WTC11 (cell line): Measurements from ENCODE around the gene CEP85.
"Not testable (repeated sequence)": the region's sequence is repeated elsewhere in the genome, so short reads cannot be mapped to it uniquely, and the experiment has no call there.

ENCODE experiments used
- ATF1 ChIP-seq: sonication (generic); formaldehyde crosslinking; IDR thresholded peaks from 2 replicates; pipeline ENCODE4 v1.8.1; 2023; ENCODE audit warnings: mild to moderate bottlenecking, moderate library complexity, missing genetic modification reagents
- ATF3 ChIP-seq: sonication (generic); formaldehyde crosslinking; conservative IDR thresholded peaks from 2 replicates; pipeline ENCODE4 v1.8.1; 2022; ENCODE audit warnings: mild to moderate bottlenecking, missing genetic modification reagents
- MXD4 ChIP-seq: fragments of 250-450 bp; sonication (Bioruptor Pico); IDR thresholded peaks from 2 replicates; pipeline ENCODE4 v1.8.0; 2021; ENCODE audit warnings: mild to moderate bottlenecking, moderate library complexity, borderline replicate concordance
- OVOL2 ChIP-seq: fragments of 250-450 bp; sonication (Bioruptor Pico); IDR thresholded peaks from 2 replicates; pipeline ENCODE4 v1.9.0; 2021; ENCODE audit warnings: mild to moderate bottlenecking, borderline replicate concordance
- PRDM15 ChIP-seq: sonication (generic); formaldehyde crosslinking; IDR thresholded peaks from 2 replicates; pipeline ENCODE4 v1.8.0; 2022; ENCODE audit warnings: missing genetic modification reagents
- PRRX2 ChIP-seq: fragments of 250-450 bp; sonication (Bioruptor Pico); IDR thresholded peaks from 2 replicates; pipeline ENCODE4 v1.8.0; 2021; ENCODE audit warnings: mild to moderate bottlenecking
- SMAD4 ChIP-seq: sonication (generic); formaldehyde crosslinking; IDR thresholded peaks from 2 replicates; pipeline ENCODE4 v1.8.0; 2022; ENCODE audit warnings: mild to moderate bottlenecking, missing genetic modification reagents
- TEAD4 ChIP-seq: sonication (generic); formaldehyde crosslinking; IDR thresholded peaks from 2 replicates; pipeline ENCODE4 v1.8.0; 2022; ENCODE audit warnings: mild to moderate bottlenecking, missing genetic modification reagents
- ZNF121 ChIP-seq: sonication (generic); formaldehyde crosslinking; IDR thresholded peaks from 2 replicates; pipeline ENCODE4 v1.8.0; 2023; ENCODE audit warnings: missing genetic modification reagents
- ZNF263 ChIP-seq: sonication (generic); formaldehyde crosslinking; IDR thresholded peaks from 2 replicates; pipeline ENCODE4 v1.8.1; 2022; ENCODE audit warnings: low read depth, mild to moderate bottlenecking, moderate library complexity, missing genetic modification reagents
- TF ChIP-seq, protein P1 (sequence below): fragments of 200-600 bp; IDR thresholded peaks from 2 replicates; pipeline ENCODE4 v1.8.0; 2022; ENCODE audit warnings: antibody characterized with exemption
- TF ChIP-seq, protein P2 (sequence below): sonication (generic); formaldehyde crosslinking; IDR thresholded peaks from 2 replicates; pipeline ENCODE4 v1.8.1; 2022; ENCODE audit warnings: low read depth, mild to moderate bottlenecking, moderate library complexity, missing genetic modification reagents, borderline replicate concordance
- TF ChIP-seq, protein P3 (sequence below): sonication (generic); formaldehyde crosslinking; conservative IDR thresholded peaks from 2 replicates; pipeline ENCODE4 v1.8.1; 2023; ENCODE audit warnings: mild to moderate bottlenecking, low read depth, missing genetic modification reagents, moderate library complexity
- TF ChIP-seq, protein P4 (sequence below): sonication (generic); formaldehyde crosslinking; IDR thresholded peaks from 2 replicates; pipeline ENCODE4 v1.8.0; 2023; ENCODE audit warnings: missing genetic modification reagents

- TF ChIP-seq, protein P1, sequence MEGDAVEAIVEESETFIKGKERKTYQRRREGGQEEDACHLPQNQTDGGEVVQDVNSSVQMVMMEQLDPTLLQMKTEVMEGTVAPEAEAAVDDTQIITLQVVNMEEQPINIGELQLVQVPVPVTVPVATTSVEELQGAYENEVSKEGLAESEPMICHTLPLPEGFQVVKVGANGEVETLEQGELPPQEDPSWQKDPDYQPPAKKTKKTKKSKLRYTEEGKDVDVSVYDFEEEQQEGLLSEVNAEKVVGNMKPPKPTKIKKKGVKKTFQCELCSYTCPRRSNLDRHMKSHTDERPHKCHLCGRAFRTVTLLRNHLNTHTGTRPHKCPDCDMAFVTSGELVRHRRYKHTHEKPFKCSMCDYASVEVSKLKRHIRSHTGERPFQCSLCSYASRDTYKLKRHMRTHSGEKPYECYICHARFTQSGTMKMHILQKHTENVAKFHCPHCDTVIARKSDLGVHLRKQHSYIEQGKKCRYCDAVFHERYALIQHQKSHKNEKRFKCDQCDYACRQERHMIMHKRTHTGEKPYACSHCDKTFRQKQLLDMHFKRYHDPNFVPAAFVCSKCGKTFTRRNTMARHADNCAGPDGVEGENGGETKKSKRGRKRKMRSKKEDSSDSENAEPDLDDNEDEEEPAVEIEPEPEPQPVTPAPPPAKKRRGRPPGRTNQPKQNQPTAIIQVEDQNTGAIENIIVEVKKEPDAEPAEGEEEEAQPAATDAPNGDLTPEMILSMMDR = not testable (repeated sequence)
- not testable (repeated sequence) for TF ChIP-seq ATF1; MXD4 (CRISPR knock-in tag); PRDM15 (CRISPR knock-in tag); PRRX2 (CRISPR knock-in tag); TEAD4 (CRISPR knock-in tag); OVOL2; SMAD4 (CRISPR knock-in tag); ZNF263; ATF3 (CRISPR knock-in tag); ZNF121 (CRISPR knock-in tag)
- TF ChIP-seq, protein P2, sequence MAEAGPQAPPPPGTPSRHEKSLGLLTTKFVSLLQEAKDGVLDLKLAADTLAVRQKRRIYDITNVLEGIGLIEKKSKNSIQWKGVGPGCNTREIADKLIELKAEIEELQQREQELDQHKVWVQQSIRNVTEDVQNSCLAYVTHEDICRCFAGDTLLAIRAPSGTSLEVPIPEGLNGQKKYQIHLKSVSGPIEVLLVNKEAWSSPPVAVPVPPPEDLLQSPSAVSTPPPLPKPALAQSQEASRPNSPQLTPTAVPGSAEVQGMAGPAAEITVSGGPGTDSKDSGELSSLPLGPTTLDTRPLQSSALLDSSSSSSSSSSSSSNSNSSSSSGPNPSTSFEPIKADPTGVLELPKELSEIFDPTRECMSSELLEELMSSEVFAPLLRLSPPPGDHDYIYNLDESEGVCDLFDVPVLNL (CRISPR knock-in tag) = not testable (repeated sequence)
- TF ChIP-seq, protein P3, sequence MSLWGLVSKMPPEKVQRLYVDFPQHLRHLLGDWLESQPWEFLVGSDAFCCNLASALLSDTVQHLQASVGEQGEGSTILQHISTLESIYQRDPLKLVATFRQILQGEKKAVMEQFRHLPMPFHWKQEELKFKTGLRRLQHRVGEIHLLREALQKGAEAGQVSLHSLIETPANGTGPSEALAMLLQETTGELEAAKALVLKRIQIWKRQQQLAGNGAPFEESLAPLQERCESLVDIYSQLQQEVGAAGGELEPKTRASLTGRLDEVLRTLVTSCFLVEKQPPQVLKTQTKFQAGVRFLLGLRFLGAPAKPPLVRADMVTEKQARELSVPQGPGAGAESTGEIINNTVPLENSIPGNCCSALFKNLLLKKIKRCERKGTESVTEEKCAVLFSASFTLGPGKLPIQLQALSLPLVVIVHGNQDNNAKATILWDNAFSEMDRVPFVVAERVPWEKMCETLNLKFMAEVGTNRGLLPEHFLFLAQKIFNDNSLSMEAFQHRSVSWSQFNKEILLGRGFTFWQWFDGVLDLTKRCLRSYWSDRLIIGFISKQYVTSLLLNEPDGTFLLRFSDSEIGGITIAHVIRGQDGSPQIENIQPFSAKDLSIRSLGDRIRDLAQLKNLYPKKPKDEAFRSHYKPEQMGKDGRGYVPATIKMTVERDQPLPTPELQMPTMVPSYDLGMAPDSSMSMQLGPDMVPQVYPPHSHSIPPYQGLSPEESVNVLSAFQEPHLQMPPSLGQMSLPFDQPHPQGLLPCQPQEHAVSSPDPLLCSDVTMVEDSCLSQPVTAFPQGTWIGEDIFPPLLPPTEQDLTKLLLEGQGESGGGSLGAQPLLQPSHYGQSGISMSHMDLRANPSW (CRISPR knock-in tag) = not testable (repeated sequence)
- TF ChIP-seq, protein P4, sequence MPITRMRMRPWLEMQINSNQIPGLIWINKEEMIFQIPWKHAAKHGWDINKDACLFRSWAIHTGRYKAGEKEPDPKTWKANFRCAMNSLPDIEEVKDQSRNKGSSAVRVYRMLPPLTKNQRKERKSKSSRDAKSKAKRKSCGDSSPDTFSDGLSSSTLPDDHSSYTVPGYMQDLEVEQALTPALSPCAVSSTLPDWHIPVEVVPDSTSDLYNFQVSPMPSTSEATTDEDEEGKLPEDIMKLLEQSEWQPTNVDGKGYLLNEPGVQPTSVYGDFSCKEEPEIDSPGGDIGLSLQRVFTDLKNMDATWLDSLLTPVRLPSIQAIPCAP (CRISPR knock-in tag) = not testable (repeated sequence)
These were observed 58.7 kb downstream of the CEP85 start for GRCh38 chr1:26292735-26293134.
